ENCODE results near the gene PDGFB. TPM values are rescaled to one million over a fixed set of nuclear protein-coding genes. Genes with fewer than 3 reads are reported as not detected.
A peak's percentile ranks its signal among the peaks of the same experiment; 100 is the strongest.

PDGFB gene
- total RNA-seq, 2 donors from 2014 or later, result 21.9 to 22.0 TPM

GRCh38 chr22:39268645-39269044, 23.9 kb upstream of the PDGFB start:
- Histone ChIP-seq H3K27me3 (no peaks in the 10 kb centered on the region), H3K9me3 (peaks cover 0 to 3% of the 10 kb centered on the region in 2 donors), H3K36me3 (no peaks in the 10 kb centered on the region), H3K4me3 (no peak overlapping the region), H3K27ac (no peak overlapping the region), H3K4me1 (peaks cover 0 to 14% of the 10 kb centered on the region in 2 donors)
- no peak for DNase-seq (ENCODE audit: low spot score)
- TF ChIP-seq CTCF (IDR thresholded peaks at IDR 0.05), result no peak

- no peak for TF ChIP-seq CTCF (IDR thresholded peaks at IDR 0.05)
- Histone ChIP-seq H3K4me3 (no peak overlapping the region), H3K27ac (no peak overlapping the region), H3K9me3 (peaks cover 0 to 3% of the 10 kb centered on the region in 2 donors), H3K36me3 (no peaks in the 10 kb centered on the region), H3K4me1 (peaks cover 0 to 14% of the 10 kb centered on the region in 2 donors), H3K27me3 (no peaks in the 10 kb centered on the region)
- DNase-seq (ENCODE audit: low spot score), result no peak
Observed at GRCh38 chr22:39267974-39268373, 23.2 kb upstream of the PDGFB start.

- Histone ChIP-seq H3K36me3 (no peaks in the 10 kb centered on the region), H3K4me1 (peaks cover 0 to 14% of the 10 kb centered on the region in 2 donors), H3K4me3 (no peak overlapping the region), H3K27ac (peak overlapping the region in 1 of 2 donors; percentile 48), H3K9me3 (peaks cover 0 to 9% of the 10 kb centered on the region in 2 donors), H3K27me3 (no peaks in the 10 kb centered on the region)
- DNase-seq (ENCODE audit: low spot score), result peak; percentile 69
- TF ChIP-seq CTCF (IDR thresholded peaks at IDR 0.05), result no peak
Observed at GRCh38 chr22:39266398-39267030, 21.7 kb upstream of the PDGFB start.

- no peak for TF ChIP-seq CTCF (IDR thresholded peaks at IDR 0.05)
- Histone ChIP-seq H3K4me1 (peaks cover 0 to 9% of the 10 kb centered on the region in 2 donors), H3K4me3 (no peak overlapping the region), H3K27ac (no peak overlapping the region), H3K36me3 (no peaks in the 10 kb centered on the region), H3K27me3 (no peaks in the 10 kb centered on the region), H3K9me3 (peaks cover 0 to 13% of the 10 kb centered on the region in 2 donors)
- DNase-seq (ENCODE audit: low spot score), result no peak
Observed at GRCh38 chr22:39265143-39265886, 20.5 kb upstream of the PDGFB start.

- Histone ChIP-seq H3K27ac (no peak overlapping the region), H3K9me3 (peaks cover 0 to 13% of the 10 kb centered on the region in 2 donors), H3K4me1 (peaks cover 0 to 9% of the 10 kb centered on the region in 2 donors), H3K36me3 (no peaks in the 10 kb centered on the region), H3K4me3 (no peak overlapping the region), H3K27me3 (no peaks in the 10 kb centered on the region)
- no peak for DNase-seq (ENCODE audit: low spot score)
- no peak for TF ChIP-seq CTCF (IDR thresholded peaks at IDR 0.05)
Observed at GRCh38 chr22:39264349-39265038, 19.7 kb upstream of the PDGFB start.

Data from right atrium auricular region (tissue), 2 donors.